22Rv1 (cell line): ENCODE measurements around the gene HGFAC.

Experiments used
- H3K27ac ChIP-seq: fragments of 450-650 bp; 2 replicates; pipeline ENCODE4 v1.5.1; 2017
- ZFX ChIP-seq: fragments of 450-650 bp; IDR thresholded peaks from 2 replicates; pipeline ENCODE4 v1.6.1; 2017; ENCODE audit warnings: antibody characterized with exemption, borderline replicate concordance
- TF ChIP-seq, protein P1 (sequence below): fragments of 450-650 bp; IDR thresholded peaks from 2 replicates; pipeline ENCODE4 v1.5.1; 2017; ENCODE audit warnings: mild to moderate bottlenecking

Gene HGFAC

GRCh38 chr4:3491681-3492405 lies 50.1 kb downstream of the HGFAC start:
- TF ChIP-seq, protein P1, sequence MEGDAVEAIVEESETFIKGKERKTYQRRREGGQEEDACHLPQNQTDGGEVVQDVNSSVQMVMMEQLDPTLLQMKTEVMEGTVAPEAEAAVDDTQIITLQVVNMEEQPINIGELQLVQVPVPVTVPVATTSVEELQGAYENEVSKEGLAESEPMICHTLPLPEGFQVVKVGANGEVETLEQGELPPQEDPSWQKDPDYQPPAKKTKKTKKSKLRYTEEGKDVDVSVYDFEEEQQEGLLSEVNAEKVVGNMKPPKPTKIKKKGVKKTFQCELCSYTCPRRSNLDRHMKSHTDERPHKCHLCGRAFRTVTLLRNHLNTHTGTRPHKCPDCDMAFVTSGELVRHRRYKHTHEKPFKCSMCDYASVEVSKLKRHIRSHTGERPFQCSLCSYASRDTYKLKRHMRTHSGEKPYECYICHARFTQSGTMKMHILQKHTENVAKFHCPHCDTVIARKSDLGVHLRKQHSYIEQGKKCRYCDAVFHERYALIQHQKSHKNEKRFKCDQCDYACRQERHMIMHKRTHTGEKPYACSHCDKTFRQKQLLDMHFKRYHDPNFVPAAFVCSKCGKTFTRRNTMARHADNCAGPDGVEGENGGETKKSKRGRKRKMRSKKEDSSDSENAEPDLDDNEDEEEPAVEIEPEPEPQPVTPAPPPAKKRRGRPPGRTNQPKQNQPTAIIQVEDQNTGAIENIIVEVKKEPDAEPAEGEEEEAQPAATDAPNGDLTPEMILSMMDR: no peak
- H3K27ac ChIP-seq: no peak overlapping the region

DNA sequence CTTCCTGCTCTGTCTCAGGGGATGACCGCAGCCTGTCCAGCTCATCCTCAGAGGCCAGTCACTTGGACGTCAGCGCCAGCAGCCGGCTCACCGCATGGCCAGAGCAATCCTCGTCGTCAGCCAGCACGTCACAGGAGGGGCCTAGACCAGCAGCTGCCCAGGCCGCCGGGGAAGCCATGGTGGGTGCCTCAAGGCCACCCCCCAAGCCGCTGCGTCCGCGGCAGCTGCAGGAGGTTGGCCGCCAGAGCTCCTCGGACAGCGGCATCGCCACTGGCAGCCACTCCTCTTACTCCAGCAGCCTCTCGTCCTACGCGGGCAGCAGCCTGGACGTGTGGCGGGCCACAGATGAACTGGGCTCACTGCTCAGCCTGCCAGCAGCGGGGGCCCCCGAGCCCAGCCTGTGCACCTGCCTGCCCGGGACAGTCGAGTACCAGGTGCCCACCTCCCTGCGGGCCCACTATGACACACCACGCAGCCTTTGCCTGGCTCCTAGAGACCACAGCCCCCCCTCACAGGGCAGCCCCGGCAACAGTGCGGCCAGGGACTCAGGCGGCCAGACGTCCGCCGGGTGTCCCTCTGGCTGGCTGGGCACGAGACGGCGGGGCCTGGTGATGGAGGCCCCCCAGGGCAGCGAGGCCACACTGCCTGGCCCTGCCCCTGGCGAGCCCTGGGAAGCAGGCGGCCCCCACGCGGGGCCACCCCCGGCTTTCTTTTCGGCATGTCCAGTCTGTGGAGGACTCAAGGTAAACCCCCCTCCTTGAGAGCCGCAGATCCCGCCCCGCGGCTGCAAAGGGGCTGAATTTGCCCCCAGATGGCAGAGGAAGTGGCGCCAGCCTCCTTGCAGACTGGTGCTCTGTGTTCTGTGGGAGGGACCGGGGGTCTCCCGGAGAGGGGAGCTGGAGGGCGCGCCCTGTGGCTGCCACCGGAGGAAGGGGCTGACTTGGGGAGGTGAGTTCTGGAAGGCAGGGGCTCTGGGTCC lies 51.3 kb downstream of the HGFAC start:
- H3K27ac ChIP-seq: no peak overlapping the region
- TF ChIP-seq, protein P1: no peak

GRCh38 chr4:3493720-3494461 lies 52.1 kb downstream of the HGFAC start:
- TF ChIP-seq, protein P1: no peak
- no peak for TF ChIP-seq ZFX
- H3K27ac ChIP-seq: no peak overlapping the region

- H3K27ac ChIP-seq: no peak overlapping the region
These were observed 52.7 kb downstream of the HGFAC start for GRCh38 chr4:3494462-3494871.

DNA sequence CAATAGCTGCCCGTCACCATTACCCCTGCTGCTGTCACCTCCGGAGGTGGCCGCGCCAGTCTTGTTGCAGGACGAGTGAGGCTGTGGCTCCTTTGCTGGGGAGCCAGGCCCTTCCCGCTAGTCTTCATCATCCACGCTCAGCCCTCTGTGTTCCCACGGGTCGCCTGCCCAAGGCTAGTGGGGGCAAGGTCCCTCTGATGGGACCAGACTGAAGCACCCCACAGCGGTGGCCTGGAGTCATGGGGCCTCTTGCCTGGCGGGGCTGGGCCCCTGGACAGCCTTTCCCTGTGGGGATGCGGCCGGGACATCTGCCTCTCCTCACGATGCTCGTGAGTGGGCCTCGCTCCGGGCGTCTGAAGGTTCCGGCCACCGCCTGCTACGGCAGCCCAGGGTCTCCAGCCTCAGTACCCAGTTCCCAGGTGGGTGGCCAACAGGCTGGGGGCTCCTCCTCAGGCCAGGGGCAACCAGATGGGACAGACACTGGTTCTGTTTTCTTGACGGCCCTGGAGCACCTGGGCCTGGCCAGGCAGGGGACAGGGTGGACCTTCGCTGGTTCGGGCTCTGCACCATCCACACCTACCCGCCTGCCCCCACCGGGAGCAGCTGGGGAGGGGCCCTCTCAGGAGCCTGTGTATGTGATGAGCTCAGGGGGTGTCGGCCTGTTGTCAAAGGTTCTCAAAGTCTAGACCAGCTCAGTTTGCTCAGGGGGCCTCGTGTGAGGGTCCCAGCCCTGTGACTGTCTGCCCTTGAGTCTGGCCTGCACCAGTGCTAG lies 53.6 kb downstream of the HGFAC start:
- TF ChIP-seq, protein P1: no peak
- no peak for TF ChIP-seq ZFX

More at GRCh38 chr4:3494462-3494871, 52.7 kb downstream of the HGFAC start:
- TF ChIP-seq ZFX: no peak
- TF ChIP-seq, protein P1: no peak

DNA sequence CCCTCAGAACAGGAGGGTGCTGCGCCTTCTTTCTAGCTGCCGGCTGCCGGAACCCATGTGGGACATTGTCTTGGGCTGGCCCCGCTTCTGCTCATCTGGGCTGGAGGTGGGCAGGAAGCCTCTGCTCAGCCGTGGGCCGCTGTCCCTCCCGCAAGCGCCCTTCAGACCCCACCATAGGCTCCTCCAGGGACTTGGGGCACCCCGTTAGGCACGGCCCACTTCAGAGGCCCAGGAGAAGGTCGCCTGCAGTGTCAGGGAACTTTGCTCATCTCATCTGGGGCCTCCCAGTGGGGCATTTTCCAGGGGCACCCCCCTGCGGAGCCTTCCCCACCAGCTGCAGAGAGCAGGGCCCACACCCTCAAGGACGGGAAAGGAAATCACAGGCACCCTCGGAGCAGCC lies 54.3 kb downstream of the HGFAC start:
- TF ChIP-seq ZFX: no peak
- TF ChIP-seq, protein P1: no peak
- H3K27ac ChIP-seq: no peak overlapping the region

More for the DNA sequence above, 53.6 kb downstream of the HGFAC start:
- no peak overlapping the region for H3K27ac ChIP-seq
